H1 (cell line): ENCODE measurements around the gene ATP5ME. TPM values are rescaled to one million over a fixed set of nuclear protein-coding genes. Genes with fewer than 3 reads are reported as not detected.

ENCODE experiments used
- CTCF ChIA-PET: fragments of 300-600 bp; sonication (Branson Sonifier 250); formaldehyde crosslinking; loops from one replicate; lab custom pipeline; 2021; ENCODE audit not compliant: partially characterized antibody; lab: Charles Lee
- POLR2A ChIA-PET: fragments of 300-600 bp; sonication (Branson Sonifier 250); formaldehyde crosslinking; loops from one replicate; lab custom pipeline; 2021; ENCODE audit warnings: inconsistent platforms; ENCODE audit not compliant: partially characterized antibody; lab: Charles Lee
- DNase-seq, 2 experiments: peaks; one replicate each; pipeline versions ENCODE4 v3.0.0 to v3.0.0-alpha.2; 2010 to 2022; ENCODE audit warnings: low spot score in 2 of 2, low read depth in 1 of 2, mixed read lengths in 1 of 2
- FAIRE-seq: peaks from 2 replicates; lab custom pipeline; 2011; peaks lifted over from hg19 to GRCh38; lab: Jason Lieb, UNC
- H2AFZ ChIP-seq: 2 replicates; pipeline ENCODE4 v1.8.1; 2012; ENCODE audit warnings: low read length, inconsistent platforms
- H2AK5ac ChIP-seq: 2 replicates; pipeline ENCODE4 v1.6.1; 2013; ENCODE audit warnings: low read depth, low read length
- H2BK120ac ChIP-seq: replicated peaks from 2 replicates; pipeline ENCODE3; 2013; ENCODE audit warnings: low read depth, low read length, inconsistent platforms
- H2BK12ac ChIP-seq: 2 replicates; pipeline ENCODE4 v1.6.1; 2013; ENCODE audit warnings: low read depth, low read length
- H2BK15ac ChIP-seq: 2 replicates; pipeline ENCODE4 v1.6.1; 2013; ENCODE audit warnings: low read length
- H2BK20ac ChIP-seq: 2 replicates; pipeline ENCODE4 v1.6.1; 2013; ENCODE audit warnings: low read length
- H2BK5ac ChIP-seq: 2 replicates; pipeline ENCODE4 v1.6.1; 2013; ENCODE audit warnings: low read depth, low read length
- H3K14ac ChIP-seq: 2 replicates; pipeline ENCODE4 v1.6.1; 2013; ENCODE audit warnings: inconsistent platforms; ENCODE audit not compliant: insufficient read length
- H3K18ac ChIP-seq: 2 replicates; pipeline ENCODE4 v1.6.1; 2013; ENCODE audit warnings: low read length; ENCODE audit errors: extremely low read depth
- H3K23ac ChIP-seq: 2 replicates; pipeline ENCODE4 v1.6.1; 2013; ENCODE audit warnings: inconsistent platforms; ENCODE audit not compliant: insufficient read length
- H3K23me2 ChIP-seq: 2 replicates; pipeline ENCODE4 v1.6.1; 2013; ENCODE audit warnings: low read depth, low read length
- H3K27ac ChIP-seq: 2 replicates; pipeline ENCODE4 v1.6.1; 2011; ENCODE audit warnings: low read depth, low read length, inconsistent platforms
- H3K27me3 ChIP-seq, 4 experiments: replicated peaks in 1 of 4; 1 replicate in 1 of 4; 2 replicates in 3 of 4; pipeline versions ENCODE4 v1.6.1 to v1.8.1; 2011 to 2013; ENCODE audit warnings: low read length in 3 of 4, mild to moderate bottlenecking in 3 of 4, inconsistent platforms in 2 of 4, mixed read lengths in 2 of 4, moderate library complexity in 1 of 4; ENCODE audit not compliant: control insufficient read depth in 3 of 4, insufficient read depth in 3 of 4; ENCODE audit errors: extremely low read depth in 1 of 4
- H3K36me3 ChIP-seq, 4 experiments: 2 replicates each; pipeline versions ENCODE4 v1.6.1 to v1.8.1; 2011 to 2013; ENCODE audit warnings: mild to moderate bottlenecking in 4 of 4, low read length in 3 of 4, moderate library complexity in 2 of 4, control low read depth in 1 of 4, inconsistent platforms in 1 of 4; ENCODE audit not compliant: insufficient read depth in 4 of 4, control insufficient read depth in 2 of 4
- H3K4ac ChIP-seq: replicated peaks from 2 replicates; pipeline ENCODE3; 2013; ENCODE audit warnings: low read length, low read depth, mixed read lengths, inconsistent platforms; ENCODE audit not compliant: insufficient read length
- H3K4me1 ChIP-seq, 4 experiments: replicated peaks in 1 of 4; 1 replicate in 1 of 4; 2 replicates in 3 of 4; pipeline versions ENCODE4 v1.6.1 to v1.8.1; 2011 to 2013; ENCODE audit warnings: low read length in 3 of 4, inconsistent platforms in 2 of 4, mixed read lengths in 1 of 4; ENCODE audit not compliant: insufficient read depth in 4 of 4, control insufficient read depth in 3 of 4
- H3K4me2 ChIP-seq, 2 experiments: 2 replicates each; pipeline versions ENCODE4 v1.6.1 to v1.8.1; 2011 to 2013; ENCODE audit warnings: low read depth in 2 of 2, low read length in 2 of 2, control low read depth in 1 of 2, inconsistent platforms in 1 of 2, mild to moderate bottlenecking in 1 of 2; ENCODE audit not compliant: insufficient read depth in 1 of 2
- H3K4me3 ChIP-seq, 4 experiments: fragments of 200-600, 300-600 bp in 1 of 4; sonication (generic), shearing (Covaris generic), sonication (Bioruptor Twin) in 1 of 4; 2 replicates each; pipeline versions ENCODE4 v1.5.1 to v1.8.1; 2011 to 2016; ENCODE audit warnings: low read length in 4 of 4, low read depth in 3 of 4, control low read depth in 2 of 4, inconsistent platforms in 2 of 4, mild to moderate bottlenecking in 2 of 4, mixed read lengths in 1 of 4, moderate library complexity in 1 of 4; ENCODE audit not compliant: insufficient read depth in 2 of 4; ENCODE audit errors: extremely low read depth in 1 of 4
- H3K56ac ChIP-seq: replicated peaks from 2 replicates; pipeline ENCODE3; 2013; ENCODE audit warnings: low read depth, mild to moderate bottlenecking, mixed read lengths, low read length, inconsistent platforms; ENCODE audit not compliant: insufficient read length
- H3K79me1 ChIP-seq: 2 replicates; pipeline ENCODE4 v1.6.1; 2013; ENCODE audit warnings: low read depth, low read length, control low read depth
- H3K79me2 ChIP-seq, 2 experiments: 2 replicates each; pipeline versions ENCODE4 v1.6.1 to v1.8.1; 2012 to 2013; ENCODE audit warnings: low read length in 2 of 2, mild to moderate bottlenecking in 2 of 2, inconsistent platforms in 1 of 2; ENCODE audit not compliant: insufficient read depth in 2 of 2, control insufficient read depth in 1 of 2
- H3K9ac ChIP-seq, 4 experiments: replicated peaks in 1 of 4; 1 replicate in 1 of 4; 2 replicates in 3 of 4; pipeline versions ENCODE4 v1.6.1 to v1.8.1; 2011 to 2013; ENCODE audit warnings: low read depth in 3 of 4, low read length in 3 of 4, control low read depth in 2 of 4, mild to moderate bottlenecking in 2 of 4, moderate library complexity in 2 of 4, inconsistent platforms in 1 of 4; ENCODE audit errors: extremely low read depth in 1 of 4
- H3K9me3 ChIP-seq, 2 experiments: 2 replicates each; pipeline versions ENCODE4 v1.6.1 to v1.8.1; 2012 to 2013; ENCODE audit warnings: mild to moderate bottlenecking in 2 of 2, moderate library complexity in 2 of 2, control low read depth in 1 of 2, inconsistent platforms in 1 of 2, low read depth in 1 of 2, low read length in 1 of 2, mixed read lengths in 1 of 2; ENCODE audit not compliant: insufficient read depth in 2 of 2
- H4K20me1 ChIP-seq, 2 experiments: replicated peaks in 1 of 2; 2 replicates each; pipeline versions ENCODE3 to v1.8.1; 2011 to 2013; ENCODE audit warnings: inconsistent platforms in 2 of 2, low read length in 2 of 2, mild to moderate bottlenecking in 1 of 2; ENCODE audit not compliant: insufficient read depth in 2 of 2, control insufficient read depth in 1 of 2
- H4K5ac ChIP-seq: 2 replicates; pipeline ENCODE4 v1.6.1; 2013; ENCODE audit warnings: low read length, low read depth, mixed read lengths, inconsistent platforms; ENCODE audit not compliant: insufficient read length
- H4K8ac ChIP-seq: 2 replicates; pipeline ENCODE4 v1.8.0; 2013; ENCODE audit warnings: mild to moderate bottlenecking, moderate library complexity, low read length, inconsistent platforms; ENCODE audit not compliant: insufficient read depth; ENCODE audit errors: extremely low read depth
- H4K91ac ChIP-seq: replicated peaks from 2 replicates; pipeline ENCODE3; 2013; ENCODE audit warnings: low read length, mixed read lengths, inconsistent platforms; ENCODE audit not compliant: insufficient read length
- HDAC6 ChIP-seq: IDR thresholded peaks from one replicate; pipeline ENCODE4 v1.7.1; 2012; ENCODE audit warnings: low read depth, mild to moderate bottlenecking, inconsistent platforms, low read length, moderate library complexity
- WGBS, 2 experiments: shearing (Covaris generic) in 1 of 2; methylation state at CpG; one replicate each; pipeline versions ENCODE4 v1.1.6 to v1.1.7; 2013 to 2015; ENCODE audit warnings: low lambda C conversion rate in 2 of 2, mixed read lengths in 2 of 2, inconsistent platforms in 1 of 2, low coverage in 1 of 2, missing lambda C conversion rate in 1 of 2; ENCODE audit not compliant: insufficient replicate concordance in 2 of 2, insufficient coverage in 1 of 2, insufficient read length in 1 of 2; ENCODE audit errors: extremely low coverage in 1 of 2, missing lambda C conversion rate in 1 of 2; 5-methylcytosine and 5-hydroxymethylcytosine counted together
- polyA plus RNA-seq, 7 experiments: library from polyadenylated mRNA; depleted of rRNA in 3 of 7; stranded (reverse) in 5 of 7; unstranded in 2 of 7; fragments of >200 nt in 5 of 7; fragments of 200-250 nt in 2 of 7; gene quantifications; 1 replicate in 5 of 7; 2 replicates in 1 of 7; 4 replicates in 1 of 7; pipeline versions ENCODE4 v1.2.1 to v1.2.3, GENCODE V29; 2011 to 2013; ENCODE audit warnings: missing spikeins in 2 of 7, mixed read lengths in 2 of 7
- total RNA-seq: library from RNA; stranded (reverse); fragmentation: NEBNext Ultra II Directional; extraction: Animal tissue kit (Norgen Biotek cat#: 25700); gene quantifications from 2 replicates; pipeline ENCODE4 v1.2.1, GENCODE V29; 2021

Gene ATP5ME
- total and polyA plus RNA-seq, 2 of the 8 experiments (the other 6 are each of a cell fraction or from before 2014, with no cell fraction given) = 375 to 450 TPM

- no peak for FAIRE-seq
- H4K20me1 ChIP-seq = no peaks in the 10 kb centered on the region
- TF ChIP-seq HDAC6 = no peak
Measured at GRCh38 chr4:628311-628741, 45.8 kb downstream of the ATP5ME start.

More at GRCh38 chr4:628311-628741, 45.8 kb downstream of the ATP5ME start:
- CTCF ChIA-PET = interaction anchor here (1.6 kb wide), 1 partner anchor 66 kb away, joined by 4 read pairs; no protein-coding TSS in a partner anchor
- peaks cover 0 to 18% (median 8%) of the 10 kb centered on the region in 4 experiments; a peak in 5 of 7 replicates for H3K4me1 ChIP-seq
- no peak overlapping the region for H2AK5ac ChIP-seq
- no peak overlapping the region for H3K27ac ChIP-seq
- no peak overlapping the region for H2BK15ac ChIP-seq
- H4K5ac ChIP-seq = no peak overlapping the region
- DNase-seq = no peak
- no peaks in the 10 kb centered on the region for H3K79me1 ChIP-seq
- no peak overlapping the region for H3K18ac ChIP-seq
- H4K91ac ChIP-seq = no peak overlapping the region
- no peak overlapping the region for H3K56ac ChIP-seq
- H3K9ac ChIP-seq = no peak overlapping the region
- no peak overlapping the region for H2BK20ac ChIP-seq
- H3K4me2 ChIP-seq = no peak overlapping the region
- H3K23ac ChIP-seq = no peak overlapping the region
- H4K8ac ChIP-seq = no peak overlapping the region
- H3K23me2 ChIP-seq = no peaks in the 10 kb centered on the region
- H3K36me3 ChIP-seq = no peaks in the 10 kb centered on the region
- peaks cover 10 to 11% of the 10 kb centered on the region in 2 experiments; a peak in 3 of 4 replicates for H3K9me3 ChIP-seq
- POLR2A ChIA-PET = interaction anchor here (1.1 kb wide), 1 partner anchor 10 kb away, joined by 3 read pairs; no protein-coding TSS in a partner anchor
- no peak overlapping the region for H2BK12ac ChIP-seq
- H3K4me3 ChIP-seq = no peak overlapping the region
- WGBS, 2 experiments = 95% methylated on average over 17 of the region's 17 CpGs; no CpG with 5 or more reads in 1 of the 2 experiments
- no peak overlapping the region for H3K14ac ChIP-seq
- no peaks in the 10 kb centered on the region for H3K79me2 ChIP-seq
- H2BK5ac ChIP-seq = no peak overlapping the region
- H3K4ac ChIP-seq = no peak overlapping the region
- no peak overlapping the region for H2BK120ac ChIP-seq
- no peak overlapping the region for H2AFZ ChIP-seq
- H3K27me3 ChIP-seq = no peaks in the 10 kb centered on the region; a peak in 1 of 7 replicates
